Astrocyte (in vitro differentiated cells and primary cell): ENCODE results near the gene SURF1. TPM values are rescaled to one million over a fixed set of nuclear protein-coding genes. Genes with fewer than 3 reads are reported as not detected.

Experiments
- DNase-seq: peaks from one replicate; pipeline ENCODE4 v3.0.0-alpha.2; 2010; ENCODE audit warnings: low read depth
- FAIRE-seq: peaks from 2 replicates; lab custom pipeline; 2011; peaks lifted over from hg19 to GRCh38; lab: Jason Lieb, UNC
- H2AFZ ChIP-seq: 2 replicates; pipeline ENCODE4 v1.6.0; 2012; ENCODE audit warnings: low read depth, low read length, inconsistent platforms
- H3K27ac ChIP-seq: 2 replicates; pipeline ENCODE4 v1.5.1; 2011; ENCODE audit warnings: low read depth, low read length, inconsistent platforms
- H3K27me3 ChIP-seq: 2 replicates; pipeline ENCODE4 v1.6.0; 2011; ENCODE audit warnings: low read length, inconsistent platforms; ENCODE audit not compliant: insufficient read depth
- H3K36me3 ChIP-seq: 2 replicates; pipeline ENCODE4 v1.5.1; 2011; ENCODE audit warnings: low read length, inconsistent platforms; ENCODE audit not compliant: insufficient read depth
- H3K4me1 ChIP-seq: 2 replicates; pipeline ENCODE4 v1.5.1; 2011; ENCODE audit warnings: low read length, inconsistent platforms; ENCODE audit not compliant: insufficient read depth
- H3K4me2 ChIP-seq: 2 replicates; pipeline ENCODE4 v1.6.0; 2012; ENCODE audit warnings: low read length, inconsistent platforms
- H3K4me3 ChIP-seq: 2 replicates; pipeline ENCODE4 v1.5.1; 2011; ENCODE audit warnings: low read depth, mild to moderate bottlenecking, low read length, inconsistent platforms; ENCODE audit not compliant: insufficient read depth
- H3K79me2 ChIP-seq: 2 replicates; pipeline ENCODE4 v1.6.0; 2012; ENCODE audit warnings: mild to moderate bottlenecking, low read length, inconsistent platforms; ENCODE audit not compliant: insufficient read depth
- H3K9ac ChIP-seq: 2 replicates; pipeline ENCODE4 v1.6.0; 2012; ENCODE audit warnings: mild to moderate bottlenecking, low read length, inconsistent platforms
- H3K9me3 ChIP-seq: 2 replicates; pipeline ENCODE4 v1.5.1; 2012; ENCODE audit warnings: low read depth, mild to moderate bottlenecking, low read length, inconsistent platforms; ENCODE audit not compliant: insufficient read depth
- H4K20me1 ChIP-seq: 2 replicates; pipeline ENCODE4 v1.6.0; 2012; ENCODE audit warnings: low read length, inconsistent platforms; ENCODE audit not compliant: insufficient read depth
- H3K27ac Mint-ChIP-seq: one replicate; pipeline ENCODE4 v1.8.0; 2021; ENCODE audit warnings: mild to moderate bottlenecking, mixed read lengths; ENCODE audit not compliant: unreplicated experiment
- H3K27me3 Mint-ChIP-seq: one replicate; pipeline ENCODE4 v1.8.0; 2021; ENCODE audit warnings: low read depth, mixed read lengths; ENCODE audit not compliant: unreplicated experiment
- H3K36me3 Mint-ChIP-seq: one replicate; pipeline ENCODE4 v1.8.0; 2021; ENCODE audit warnings: low read depth, mixed read lengths; ENCODE audit not compliant: unreplicated experiment
- H3K4me1 Mint-ChIP-seq: one replicate; pipeline ENCODE4 v1.8.0; 2021; ENCODE audit warnings: low read depth, mixed read lengths; ENCODE audit not compliant: unreplicated experiment
- H3K4me3 Mint-ChIP-seq: one replicate; pipeline ENCODE4 v1.8.0; 2021; ENCODE audit warnings: mild to moderate bottlenecking, moderate library complexity, mixed read lengths; ENCODE audit not compliant: unreplicated experiment
- H3K9me3 Mint-ChIP-seq: one replicate; pipeline ENCODE4 v1.8.0; 2021; ENCODE audit warnings: mild to moderate bottlenecking, mixed read lengths; ENCODE audit not compliant: unreplicated experiment
- CTCF ChIP-seq: IDR thresholded peaks from 2 replicates; pipeline ENCODE4 v1.5.1; 2011; ENCODE audit warnings: low read depth, mild to moderate bottlenecking, inconsistent platforms, low read length, moderate library complexity; ENCODE audit not compliant: insufficient read depth
- EZH2 ChIP-seq: IDR thresholded peaks from 2 replicates; pipeline ENCODE4 v1.6.1; 2012; ENCODE audit warnings: mild to moderate bottlenecking, low read length, inconsistent platforms; ENCODE audit not compliant: insufficient read depth
- total RNA-seq: library from RNA; stranded (reverse); gene quantifications from 2 replicates; pipeline ENCODE4 v1.2.1, GENCODE V29; 2021

SURF1 gene
- total RNA-seq, 1 donor from 2014 or later, result 35.9 TPM

GRCh38 chr9:133375116-133375723, 18.9 kb upstream of the SURF1 start:
- Histone ChIP-seq H3K36me3 (peaks cover 22% of the 10 kb centered on the region), H4K20me1 (peaks cover 51% of the 10 kb centered on the region), H3K9ac (peak overlapping the region; percentile 99), H3K4me2 (peak overlapping the region; percentile 84), H3K9me3 (no peaks in the 10 kb centered on the region), H3K27me3 (no peaks in the 10 kb centered on the region), H3K27ac (peak overlapping the region; percentile 92), H3K4me3 (peak overlapping the region; percentile 83), H2AFZ (no peak overlapping the region), H3K79me2 (peaks cover 57% of the 10 kb centered on the region), H3K4me1 (peaks cover 37% of the 10 kb centered on the region)
- Mint-ChIP-seq H3K4me1 (peaks cover 32% of the 10 kb centered on the region), H3K36me3 (peaks cover 5% of the 10 kb centered on the region), H3K9me3 (no peaks in the 10 kb centered on the region), H3K27ac (peak overlapping the region; percentile 99), H3K4me3 (peak overlapping the region; percentile 99), H3K27me3 (no peaks in the 10 kb centered on the region)
- DNase-seq, result peak; percentile 17
- FAIRE-seq, result no peak
- TF ChIP-seq EZH2 (no peak), CTCF (no peak)

DNA sequence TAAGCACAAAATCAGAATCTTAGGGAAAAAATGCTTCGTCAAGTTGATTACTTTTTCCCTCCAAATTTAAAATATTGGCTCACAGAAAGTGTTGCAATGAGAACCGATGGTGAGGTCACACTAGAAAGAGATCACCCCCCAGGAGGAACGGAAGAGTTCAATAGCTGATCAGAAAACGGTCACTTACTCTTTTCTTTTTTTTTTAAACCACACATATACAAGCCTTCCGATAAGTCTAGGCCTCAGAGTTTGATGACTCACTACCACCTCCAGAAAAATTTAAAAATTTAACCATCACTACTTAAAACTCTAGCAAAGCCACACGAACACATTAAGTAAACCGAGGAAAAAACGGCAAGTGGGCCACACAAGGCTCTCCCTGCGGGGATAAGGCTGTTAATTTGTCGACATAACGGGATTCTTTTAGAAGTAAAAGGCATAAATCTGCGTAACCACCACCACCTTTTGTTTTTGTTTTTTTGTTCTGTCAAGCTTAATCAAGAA, 18.4 kb upstream of the SURF1 start:
- Histone ChIP-seq H3K4me2 (peak overlapping the region; percentile 84), H3K4me1 (peaks cover 37% of the 10 kb centered on the region), H3K27me3 (no peaks in the 10 kb centered on the region), H3K27ac (peak overlapping the region; percentile 92), H3K79me2 (peaks cover 62% of the 10 kb centered on the region), H2AFZ (no peak overlapping the region), H4K20me1 (peaks cover 57% of the 10 kb centered on the region), H3K36me3 (peaks cover 24% of the 10 kb centered on the region), H3K9me3 (no peaks in the 10 kb centered on the region), H3K4me3 (peak overlapping the region; percentile 83), H3K9ac (peak overlapping the region; percentile 99)
- H3K36me3 Mint-ChIP-seq, result peaks cover 11% of the 10 kb centered on the region
- peaks cover 36% of the 10 kb centered on the region for H3K4me1 Mint-ChIP-seq
- peak overlapping the region; percentile 99 for H3K4me3 Mint-ChIP-seq
- peak overlapping the region; percentile 99 for H3K27ac Mint-ChIP-seq
- DNase-seq (peak; percentile 75), FAIRE-seq (no peak)
- no peaks in the 10 kb centered on the region for H3K27me3 Mint-ChIP-seq
- TF ChIP-seq EZH2 (no peak), CTCF (no peak)
- H3K9me3 Mint-ChIP-seq, result no peaks in the 10 kb centered on the region

- DNase-seq (no peak), FAIRE-seq (no peak)
- peaks cover 46% of the 10 kb centered on the region for H3K4me1 ChIP-seq
- peaks cover 30% of the 10 kb centered on the region for H3K36me3 ChIP-seq
- Mint-ChIP-seq H3K36me3 (peaks cover 15% of the 10 kb centered on the region), H3K4me3 (peak overlapping the region; percentile 20), H3K27ac (peak overlapping the region; percentile 34), H3K4me1 (peaks cover 48% of the 10 kb centered on the region), H3K27me3 (no peaks in the 10 kb centered on the region), H3K9me3 (no peaks in the 10 kb centered on the region)
- no peaks in the 10 kb centered on the region for H3K27me3 ChIP-seq
- peak overlapping the region; percentile 44 for H3K9ac ChIP-seq
- no peak overlapping the region for H3K4me3 ChIP-seq
- peaks cover 82% of the 10 kb centered on the region for H4K20me1 ChIP-seq
- H3K9me3 ChIP-seq, result no peaks in the 10 kb centered on the region
- H2AFZ ChIP-seq, result no peak overlapping the region
- TF ChIP-seq EZH2 (no peak), CTCF (no peak)
- peaks cover 88% of the 10 kb centered on the region for H3K79me2 ChIP-seq
- peak overlapping the region; percentile 7 for H3K27ac ChIP-seq
- peak overlapping the region; percentile 75 for H3K4me2 ChIP-seq
These were observed 15.9 kb upstream of the SURF1 start for GRCh38 chr9:133372144-133372543.
